ENCODE results near the gene EXO1. TPM values are rescaled to one million over a fixed set of nuclear protein-coding genes. Genes with fewer than 3 reads are reported as not detected.
A peak's percentile ranks its signal among the peaks of the same experiment; 100 is the strongest.
"Not testable (repeated sequence)": the region's sequence is repeated elsewhere in the genome, so short reads cannot be mapped to it uniquely, and the experiment has no call there.

Gene EXO1
- 0.94 TPM for total RNA-seq

DNA sequence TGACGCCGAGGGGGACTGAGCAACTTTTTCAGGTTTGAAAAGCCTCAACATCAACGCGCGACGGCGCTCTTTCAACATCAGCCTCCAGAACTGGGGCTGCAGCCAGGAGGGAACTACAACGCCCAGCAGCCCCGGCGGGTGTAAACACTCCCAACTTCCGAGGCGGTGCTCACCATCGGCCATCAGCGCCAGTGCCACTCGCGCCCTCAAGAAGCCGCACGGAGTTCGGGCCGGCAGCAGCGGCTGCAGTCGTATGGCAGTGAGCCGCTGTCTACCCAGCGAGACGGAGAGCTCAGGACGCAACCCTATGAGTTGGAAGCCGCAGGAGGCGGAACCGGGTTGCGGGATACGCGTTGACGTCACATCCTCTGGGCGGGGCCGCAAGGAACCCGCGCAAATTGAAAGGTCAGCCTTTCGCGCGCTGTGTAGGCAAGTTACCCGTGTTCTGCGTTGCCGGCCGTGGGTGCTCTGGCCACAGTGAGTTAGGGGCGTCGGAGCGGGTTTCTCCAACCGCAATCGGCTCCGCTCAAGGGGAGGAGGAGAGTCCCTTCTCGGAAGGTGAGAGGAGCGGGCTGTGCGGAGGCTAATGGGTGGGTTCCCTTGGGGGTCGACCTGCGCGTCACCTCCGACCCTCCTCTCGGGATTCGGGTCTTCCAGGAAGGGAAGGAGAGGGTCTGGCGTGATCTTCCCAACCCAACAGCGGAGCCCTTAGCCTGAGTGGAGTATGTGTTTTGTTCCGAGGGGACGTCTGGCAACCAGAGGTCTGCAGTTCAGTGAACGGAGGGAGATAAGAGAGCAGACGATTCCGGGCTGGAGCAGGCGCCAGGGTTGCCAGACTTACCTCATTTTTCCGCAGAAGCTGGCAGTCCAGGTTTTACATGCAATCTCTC lies at the start of gene EXO1:
Gene EXO1 (plus strand): TSS at position 409 of the 890 bp plus-strand sequence. CDS start 2,222 bp downstream, outside the sequence.
- peak within 1 kb of the TSS; percentile 89 for H3K4me3 ChIP-seq (ENCODE audit: low read length)
- peaks cover 13% of the 10 kb centered on the region for H3K4me1 ChIP-seq (ENCODE audit: insufficient read depth, low read length)
- H3K9me3 ChIP-seq (ENCODE audit: low read depth, low read length): no peaks in the 10 kb centered on the region
- H3K27me3 ChIP-seq (ENCODE audit: insufficient read depth, low read length): no peaks in the 10 kb centered on the region

DNA sequence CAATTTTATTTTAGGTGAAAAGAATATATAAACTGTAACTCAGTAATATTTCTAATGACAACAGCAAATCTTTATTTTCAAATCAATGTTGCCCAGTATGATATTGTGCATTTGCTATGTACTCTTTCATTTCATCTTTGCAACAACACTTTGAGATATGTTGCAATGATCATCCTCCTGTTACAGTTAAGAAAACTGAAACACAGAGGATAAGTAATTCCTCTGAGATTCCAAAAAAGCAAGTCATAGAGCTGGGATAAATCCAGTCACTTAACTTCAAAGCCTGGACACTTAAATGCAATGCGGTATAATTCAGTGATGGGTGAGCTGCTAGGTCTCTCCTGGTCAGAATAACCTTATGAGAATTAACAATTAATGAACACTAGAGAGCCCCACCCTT lies 48.6 kb upstream of the EXO1 start:
- no peaks in the 10 kb centered on the region for H3K9me3 ChIP-seq (ENCODE audit: low read depth, low read length)

DNA sequence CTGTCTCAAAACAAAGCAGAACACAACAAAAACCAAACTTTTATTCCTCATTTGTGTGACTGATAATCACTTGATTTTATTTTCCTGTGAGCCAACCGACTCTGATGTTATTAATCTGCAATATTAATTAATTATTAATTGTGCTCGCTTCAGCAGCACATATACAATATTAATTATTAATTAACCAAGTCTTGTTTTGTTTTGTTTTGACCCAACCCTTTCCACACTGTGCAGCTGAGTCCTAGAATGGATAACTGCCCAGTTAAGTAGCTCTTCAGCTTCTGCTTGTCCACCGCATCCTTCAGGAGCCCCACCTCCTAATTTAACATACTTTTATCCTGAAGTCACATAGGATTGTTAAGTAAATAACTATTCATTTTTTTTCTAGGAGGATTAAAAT lies 47.4 kb upstream of the EXO1 start:
- H3K4me1 ChIP-seq (ENCODE audit: insufficient read depth, low read length): no peaks in the 10 kb centered on the region
- H3K27me3 ChIP-seq (ENCODE audit: insufficient read depth, low read length): peaks cover 4% of the 10 kb centered on the region
- no peaks in the 10 kb centered on the region for H3K9me3 ChIP-seq (ENCODE audit: low read depth, low read length)
- no peak overlapping the region for H3K4me3 ChIP-seq (ENCODE audit: low read length)

More for the DNA sequence above, 48.6 kb upstream of the EXO1 start:
- Histone ChIP-seq H3K4me1 (ENCODE audit: insufficient read depth, low read length) (no peaks in the 10 kb centered on the region), H3K27me3 (ENCODE audit: insufficient read depth, low read length) (peaks cover 4% of the 10 kb centered on the region), H3K4me3 (ENCODE audit: low read length) (no peak overlapping the region)

DNA sequence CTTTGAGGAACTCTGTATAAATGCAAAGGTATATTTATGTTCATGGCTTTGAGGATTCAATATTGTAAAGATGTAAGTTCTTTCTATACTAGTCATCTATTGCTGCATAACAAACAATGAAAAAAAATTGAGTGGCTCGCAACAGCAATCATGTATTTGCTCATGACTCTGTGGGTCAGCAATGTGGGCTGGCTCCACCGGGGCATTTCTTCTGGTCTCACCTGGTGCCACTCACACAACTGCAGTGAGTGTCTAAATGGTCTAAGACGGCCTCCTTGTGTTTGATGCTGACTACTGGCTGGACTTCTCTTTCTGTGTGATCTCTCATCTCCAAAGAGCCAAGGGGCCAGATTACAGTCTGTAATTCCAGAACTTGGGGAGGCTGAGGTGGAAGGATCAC lies 45.1 kb upstream of the EXO1 start:
- Histone ChIP-seq H3K9me3 (ENCODE audit: low read depth, low read length) (no peaks in the 10 kb centered on the region), H3K4me3 (ENCODE audit: low read length) (no peak overlapping the region), H3K27me3 (ENCODE audit: insufficient read depth, low read length) (no peaks in the 10 kb centered on the region), H3K4me1 (ENCODE audit: insufficient read depth, low read length) (no peaks in the 10 kb centered on the region)

DNA sequence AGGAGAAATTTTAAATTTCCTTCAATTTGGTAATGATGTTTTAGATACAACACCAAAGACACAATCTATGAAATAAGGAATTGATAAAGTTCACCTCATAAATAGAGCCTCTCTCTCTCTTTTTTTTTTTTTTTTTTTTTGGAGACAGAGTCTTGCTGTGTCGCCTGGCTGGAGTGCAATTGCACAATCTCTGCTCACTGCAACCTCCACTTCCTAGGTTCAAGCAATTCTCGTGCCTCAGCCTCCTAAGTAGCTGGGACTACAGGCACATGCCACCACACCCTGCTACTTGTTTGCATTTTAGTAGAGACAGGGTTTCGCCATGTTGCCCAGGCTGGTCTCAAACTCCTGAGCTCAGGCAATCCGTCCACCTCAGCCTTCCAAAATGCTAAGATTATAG lies 43.3 kb upstream of the EXO1 start:
- H3K27me3 ChIP-seq (ENCODE audit: insufficient read depth, low read length); H3K9me3 ChIP-seq (ENCODE audit: low read depth, low read length); H3K4me3 ChIP-seq (ENCODE audit: low read length); H3K4me1 ChIP-seq (ENCODE audit: insufficient read depth, low read length): not testable (repeated sequence)

DNA sequence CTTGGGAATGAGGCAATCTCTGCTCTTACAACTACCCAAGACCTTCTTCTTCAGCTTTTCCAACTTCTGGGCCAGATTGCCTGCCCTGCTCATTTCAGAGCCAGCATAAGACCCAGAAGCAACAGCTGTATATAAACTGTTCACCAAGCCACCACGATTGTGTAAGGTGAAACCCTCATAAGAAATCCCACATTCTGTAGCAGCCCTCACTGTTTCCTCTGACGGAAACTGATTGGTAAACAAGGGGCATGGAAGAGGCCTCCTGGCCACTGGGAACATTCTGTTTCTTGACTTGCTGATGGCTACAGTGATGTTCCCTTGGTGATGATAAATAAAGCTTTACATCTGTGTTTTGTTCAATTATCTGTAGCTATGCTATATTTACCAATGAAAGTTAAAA lies 39.7 kb upstream of the EXO1 start:
- Histone ChIP-seq H3K9me3 (ENCODE audit: low read depth, low read length) (no peaks in the 10 kb centered on the region), H3K4me1 (ENCODE audit: insufficient read depth, low read length) (peaks cover 21% of the 10 kb centered on the region), H3K4me3 (ENCODE audit: low read length) (no peak overlapping the region), H3K27me3 (ENCODE audit: insufficient read depth, low read length) (no peaks in the 10 kb centered on the region)

DNA sequence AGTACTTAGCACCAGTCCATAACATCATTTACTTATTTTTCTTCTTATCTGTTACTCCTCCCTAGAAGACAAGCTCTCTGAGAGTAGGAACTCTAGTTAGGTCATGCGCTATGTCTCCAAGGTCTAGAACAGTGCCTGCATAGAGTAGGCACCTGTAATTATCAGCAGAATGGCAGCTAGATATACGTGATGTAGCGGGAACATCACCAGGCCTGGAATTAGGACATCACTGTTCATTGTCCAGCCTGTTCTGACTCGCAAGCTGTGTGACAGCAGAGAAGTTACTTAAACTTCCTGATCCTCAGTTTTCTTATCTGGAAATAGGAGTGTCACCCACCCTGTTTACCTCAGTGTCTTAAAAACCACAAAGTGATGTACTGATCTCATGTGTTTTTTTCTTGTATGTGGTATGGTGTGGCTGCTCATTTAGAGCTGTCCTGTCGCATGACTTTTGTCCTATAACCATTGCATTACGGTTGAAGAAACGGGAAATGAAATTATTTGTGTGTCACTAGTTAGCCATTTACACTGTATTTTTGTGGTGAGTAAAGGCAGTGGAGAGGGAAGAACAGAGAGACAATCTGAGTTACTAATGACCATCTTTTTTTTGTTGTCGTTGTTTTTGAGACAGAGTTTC lies 37.1 kb upstream of the EXO1 start:
- Histone ChIP-seq H3K4me1 (ENCODE audit: insufficient read depth, low read length) (peaks cover 27% of the 10 kb centered on the region), H3K4me3 (ENCODE audit: low read length) (no peak overlapping the region), H3K9me3 (ENCODE audit: low read depth, low read length) (no peaks in the 10 kb centered on the region)

DNA sequence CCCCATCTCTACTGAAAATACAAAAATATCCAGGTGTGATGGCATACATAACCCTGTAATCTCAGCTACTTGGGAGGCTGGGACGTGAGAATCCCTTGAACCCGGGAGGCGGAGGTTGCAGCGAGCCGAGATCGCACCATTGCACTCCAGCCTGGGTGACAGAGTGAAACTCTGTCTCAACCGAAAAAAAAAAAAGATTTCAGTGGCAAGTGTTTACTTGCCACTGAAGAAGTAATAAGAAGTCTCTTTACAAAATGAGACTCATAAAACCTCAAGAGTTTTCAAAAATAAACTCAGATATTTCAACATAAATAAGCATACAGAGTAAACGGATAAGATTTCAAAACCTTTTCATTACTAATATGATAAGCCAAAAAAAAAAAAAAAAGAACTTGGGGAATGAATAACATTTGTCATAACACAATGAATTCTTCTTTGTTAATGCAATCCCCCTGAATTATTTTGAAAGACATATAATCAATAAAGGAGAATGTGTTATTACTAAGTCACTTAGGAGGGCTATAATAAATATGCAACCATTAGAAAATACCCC lies 34.2 kb upstream of the EXO1 start:
- peaks cover 40% of the 10 kb centered on the region for H3K4me1 ChIP-seq (ENCODE audit: insufficient read depth, low read length)
- H3K27me3 ChIP-seq (ENCODE audit: insufficient read depth, low read length): no peaks in the 10 kb centered on the region
- no peaks in the 10 kb centered on the region for H3K9me3 ChIP-seq (ENCODE audit: low read depth, low read length)
- no peak overlapping the region for H3K4me3 ChIP-seq (ENCODE audit: low read length)

More for the DNA sequence above, 37.1 kb upstream of the EXO1 start:
- no peaks in the 10 kb centered on the region for H3K27me3 ChIP-seq (ENCODE audit: insufficient read depth, low read length)

DNA sequence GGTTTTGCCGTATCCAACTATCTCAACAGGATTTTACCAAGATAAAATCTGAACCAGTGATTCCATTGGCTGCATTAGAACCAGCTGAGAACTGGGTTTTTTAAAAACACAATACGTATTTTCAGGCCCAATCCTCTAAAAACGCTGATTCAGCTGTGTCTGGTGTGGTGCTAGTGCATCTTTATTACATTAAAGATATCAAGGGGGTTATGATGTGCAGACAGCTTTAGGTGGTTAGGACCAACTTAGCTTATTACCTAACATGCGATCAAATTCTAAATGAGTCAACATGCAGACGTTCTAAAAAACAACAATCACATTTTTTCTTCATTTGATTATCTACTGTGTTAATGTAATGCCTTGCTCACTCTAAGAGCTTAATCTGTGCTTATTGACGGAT lies 32.0 kb upstream of the EXO1 start:
- peaks cover 37% of the 10 kb centered on the region for H3K4me1 ChIP-seq (ENCODE audit: insufficient read depth, low read length)
- H3K27me3 ChIP-seq (ENCODE audit: insufficient read depth, low read length): no peaks in the 10 kb centered on the region
- no peak overlapping the region for H3K4me3 ChIP-seq (ENCODE audit: low read length)
- no peaks in the 10 kb centered on the region for H3K9me3 ChIP-seq (ENCODE audit: low read depth, low read length)

DNA sequence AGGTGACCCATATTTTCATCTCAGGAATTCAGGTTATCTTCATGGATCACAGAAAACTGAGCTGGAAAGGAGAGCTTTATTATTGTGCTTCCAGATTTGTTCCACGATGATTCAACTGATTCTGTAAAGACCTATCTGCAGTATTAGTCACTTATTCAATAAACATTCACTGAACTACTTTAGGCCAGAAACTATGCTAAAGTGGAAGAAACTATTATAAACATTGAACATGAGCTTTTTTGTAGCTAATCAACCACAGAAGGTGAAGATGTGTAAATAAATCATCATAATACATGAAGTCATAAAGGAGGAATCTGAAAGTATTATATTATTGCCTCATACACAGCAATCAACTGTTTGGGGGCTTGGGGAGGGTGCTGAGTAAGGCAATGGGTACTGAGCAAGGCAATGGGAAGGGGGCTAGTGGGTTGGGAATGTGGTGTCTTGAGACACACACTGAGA lies 30.6 kb upstream of the EXO1 start:
- H3K27me3 ChIP-seq (ENCODE audit: insufficient read depth, low read length): no peaks in the 10 kb centered on the region
- no peaks in the 10 kb centered on the region for H3K9me3 ChIP-seq (ENCODE audit: low read depth, low read length)
- peaks cover 34% of the 10 kb centered on the region for H3K4me1 ChIP-seq (ENCODE audit: insufficient read depth, low read length)
- no peak overlapping the region for H3K4me3 ChIP-seq (ENCODE audit: low read length)

DNA sequence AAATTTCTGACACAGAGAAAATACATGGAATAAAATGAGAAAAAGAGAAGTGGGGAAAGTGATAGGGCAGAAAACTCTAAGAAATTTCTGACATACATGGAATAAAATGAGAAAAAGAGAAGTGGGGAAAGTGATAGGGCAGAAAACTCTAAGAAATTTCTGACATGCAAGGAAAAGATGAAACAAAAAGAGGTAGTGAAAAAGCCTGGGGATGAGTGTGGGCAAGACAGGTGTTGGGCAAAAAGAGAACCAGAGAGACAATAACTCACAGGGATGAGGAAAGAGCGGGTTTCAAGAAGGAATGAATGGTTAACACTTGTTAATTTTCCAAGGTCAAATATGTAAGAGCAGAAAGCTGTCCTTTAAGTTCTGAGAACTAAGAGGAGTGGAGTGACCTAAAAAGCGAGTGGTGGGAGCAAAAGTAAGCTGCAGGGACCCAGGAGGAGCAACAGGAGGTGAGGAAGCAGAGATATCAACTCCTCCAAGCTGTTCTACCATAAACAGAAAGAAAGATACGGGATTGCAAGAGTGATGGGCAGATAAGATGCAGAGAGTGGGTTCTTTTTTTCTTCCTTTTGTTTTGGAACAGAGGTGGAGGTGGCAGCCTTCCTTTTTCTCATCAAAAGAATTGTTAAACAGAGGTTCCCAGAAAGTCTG lies 29.9 kb upstream of the EXO1 start:
- Histone ChIP-seq H3K4me3 (ENCODE audit: low read length) (no peak overlapping the region), H3K27me3 (ENCODE audit: insufficient read depth, low read length) (no peaks in the 10 kb centered on the region), H3K9me3 (ENCODE audit: low read depth, low read length) (no peaks in the 10 kb centered on the region), H3K4me1 (ENCODE audit: insufficient read depth, low read length) (peaks cover 29% of the 10 kb centered on the region)

DNA sequence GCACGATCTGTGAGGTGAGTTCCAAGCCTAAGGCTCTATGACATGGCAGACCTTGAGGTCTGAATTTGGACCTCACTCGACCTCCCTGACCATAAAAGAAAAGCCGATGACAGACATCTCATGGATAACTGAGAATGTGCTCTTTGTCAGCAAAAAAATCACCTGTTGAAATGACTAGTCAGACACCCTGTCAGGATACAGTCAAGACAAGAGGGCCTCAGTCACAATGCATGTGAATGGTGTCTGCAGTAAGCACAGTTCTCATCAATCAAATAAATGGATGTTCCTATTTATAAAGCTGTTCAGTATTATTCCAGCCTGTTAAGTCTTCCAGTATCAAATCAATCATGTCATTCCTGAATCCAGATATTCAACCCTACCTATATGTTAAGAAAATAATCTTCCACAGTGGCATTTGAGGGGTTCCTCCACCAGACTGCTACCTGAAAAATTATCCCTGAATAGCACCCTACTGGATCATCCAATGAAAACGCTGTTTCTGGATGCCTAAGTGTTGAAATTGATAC lies 28.6 kb upstream of the EXO1 start:
- Histone ChIP-seq H3K4me3 (ENCODE audit: low read length) (no peak overlapping the region), H3K27me3 (ENCODE audit: insufficient read depth, low read length) (no peaks in the 10 kb centered on the region), H3K4me1 (ENCODE audit: insufficient read depth, low read length) (peaks cover 21% of the 10 kb centered on the region), H3K9me3 (ENCODE audit: low read depth, low read length) (no peaks in the 10 kb centered on the region)

DNA sequence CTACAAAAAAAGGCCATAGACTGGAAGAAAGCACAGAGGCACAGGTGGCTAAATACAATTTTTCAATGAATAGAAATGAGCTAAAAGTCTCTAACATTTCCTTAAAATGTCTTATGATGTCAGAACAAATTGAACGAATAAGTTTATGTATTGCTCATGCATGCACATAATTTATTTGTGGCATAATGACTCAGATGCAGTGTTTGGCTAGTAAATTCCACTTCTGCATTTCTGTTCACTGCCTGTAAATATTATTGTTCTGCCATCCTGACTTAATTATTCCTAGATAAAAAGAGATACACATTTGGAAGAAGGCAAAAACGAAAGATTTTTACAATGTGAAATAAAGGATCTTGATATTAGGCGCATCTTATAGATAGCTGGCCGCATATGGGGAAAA lies 26.6 kb upstream of the EXO1 start:
- Histone ChIP-seq H3K9me3 (ENCODE audit: low read depth, low read length) (no peaks in the 10 kb centered on the region), H3K27me3 (ENCODE audit: insufficient read depth, low read length) (no peaks in the 10 kb centered on the region), H3K4me3 (ENCODE audit: low read length) (no peak overlapping the region), H3K4me1 (ENCODE audit: insufficient read depth, low read length) (peaks cover 21% of the 10 kb centered on the region)

DNA sequence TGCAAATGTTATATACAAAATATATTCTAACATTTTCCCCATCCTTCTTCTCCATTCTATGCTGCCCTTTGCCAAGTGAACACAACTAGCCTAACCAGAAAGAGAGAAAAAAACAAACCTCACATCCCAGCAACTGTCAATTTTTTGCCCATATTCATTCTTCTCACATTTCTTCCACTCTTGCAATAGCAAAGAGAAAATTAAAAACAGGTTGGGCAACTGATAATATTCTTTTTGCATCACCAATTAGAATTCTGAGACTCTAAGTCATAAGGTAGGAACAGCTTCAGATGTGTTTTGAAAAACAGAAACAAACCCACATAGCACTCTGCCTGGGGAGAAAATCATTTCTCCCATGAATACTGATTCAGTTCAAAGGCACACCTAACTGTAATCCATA lies 25.2 kb upstream of the EXO1 start:
- Histone ChIP-seq H3K27me3 (ENCODE audit: insufficient read depth, low read length) (no peaks in the 10 kb centered on the region), H3K4me1 (ENCODE audit: insufficient read depth, low read length) (peaks cover 16% of the 10 kb centered on the region), H3K9me3 (ENCODE audit: low read depth, low read length) (no peaks in the 10 kb centered on the region), H3K4me3 (ENCODE audit: low read length) (no peak overlapping the region)

DNA sequence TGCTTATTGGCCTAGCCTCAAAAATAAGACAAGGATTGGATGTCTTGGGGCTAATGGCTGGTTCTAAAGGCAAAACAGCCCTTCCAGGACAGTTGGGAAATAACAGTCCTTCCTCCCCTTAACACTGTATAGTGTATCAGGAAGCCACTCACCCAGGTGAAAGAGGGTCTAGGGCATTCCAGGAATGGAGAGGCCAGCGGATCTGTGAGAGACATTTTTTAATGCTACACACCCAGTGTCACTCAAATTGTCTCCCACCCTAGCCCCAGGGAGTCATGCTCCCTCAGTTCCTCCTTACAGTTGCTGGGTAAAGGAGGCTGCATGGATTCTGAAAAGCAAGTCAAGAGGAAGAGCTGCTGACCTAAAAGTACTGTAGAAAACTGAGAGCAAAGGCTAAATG lies 24.1 kb upstream of the EXO1 start:
- Histone ChIP-seq H3K4me1 (ENCODE audit: insufficient read depth, low read length) (peaks cover 8% of the 10 kb centered on the region), H3K4me3 (ENCODE audit: low read length) (no peak overlapping the region), H3K9me3 (ENCODE audit: low read depth, low read length) (no peaks in the 10 kb centered on the region), H3K27me3 (ENCODE audit: insufficient read depth, low read length) (no peaks in the 10 kb centered on the region)

All from mononuclear cell (primary cell).